Spleen (tissue), 11 donors: ENCODE data around the gene LRRTM1. TPM values are rescaled to one million over a fixed set of nuclear protein-coding genes. Genes with fewer than 3 reads are reported as not detected.

Experiments
- DNase-seq: peaks from one replicate; pipeline ENCODE4 v3.0.0-alpha.2; 2020
- H3K27ac ChIP-seq, 8 donors: fragments of 200-600 bp; sonication (generic) in 7 of 8; 1 replicate in 4 of 8; 2 replicates in 4 of 8; pipeline versions ENCODE4 v1.5.0 to v1.8.0; 2016 to 2021; ENCODE audit warnings: inconsistent platforms in 4 of 8, mild to moderate bottlenecking in 4 of 8, moderate library complexity in 1 of 8
- H3K27me3 ChIP-seq, 7 donors: fragments of 200-600 bp; sonication (generic) in 6 of 7; replicated peaks in 1 of 7; 1 replicate in 4 of 7; 2 replicates in 3 of 7; pipeline versions ENCODE4 v1.5.0 to v1.8.0; 2016 to 2021; ENCODE audit warnings: inconsistent platforms in 3 of 7, mild to moderate bottlenecking in 1 of 7
- H3K36me3 ChIP-seq, 6 donors: fragments of 200-600 bp; sonication (generic) in 5 of 6; 1 replicate in 4 of 6; 2 replicates in 2 of 6; pipeline versions ENCODE4 v1.5.0 to v1.8.0; 2016 to 2021; ENCODE audit warnings: inconsistent platforms in 2 of 6
- H3K4me1 ChIP-seq, 6 donors: fragments of 200-600 bp; sonication (generic) in 5 of 6; 1 replicate in 3 of 6; 2 replicates in 3 of 6; pipeline versions ENCODE4 v1.5.0 to v1.8.0; 2016 to 2021; ENCODE audit warnings: inconsistent platforms in 3 of 6
- H3K4me3 ChIP-seq, 8 donors: fragments of 200-600 bp; sonication (generic) in 7 of 8; 1 replicate in 4 of 8; 2 replicates in 4 of 8; pipeline versions ENCODE4 v1.5.0 to v1.8.0; 2016 to 2021; ENCODE audit warnings: inconsistent platforms in 4 of 8, mild to moderate bottlenecking in 4 of 8, moderate library complexity in 2 of 8
- H3K9me3 ChIP-seq, 8 donors: fragments of 200-600 bp; sonication (generic) in 7 of 8; 1 replicate in 4 of 8; 2 replicates in 4 of 8; pipeline versions ENCODE4 v1.5.0 to v1.8.0; 2016 to 2021; ENCODE audit warnings: inconsistent platforms in 4 of 8
- POLR2A ChIP-seq, 3 donors: fragments of 450-650 bp; IDR thresholded peaks; one replicate each; pipeline ENCODE4 v1.5.1; 2017; ENCODE audit warnings: antibody characterized with exemption in 3 of 3, mild to moderate bottlenecking in 1 of 3
- POLR2AphosphoS5 ChIP-seq, 3 donors: sonication (generic); formaldehyde crosslinking; IDR thresholded peaks; one replicate each; pipeline ENCODE4 v1.5.1; 2017; ENCODE audit warnings: antibody characterized with exemption in 3 of 3
- WGBS, 5 donors: extraction: QIAGEN DNeasy Blood & Tissue Kit in 3 of 5; methylation state at CpG; one replicate each; pipeline versions ENCODE4 v1.1.5 to v1.1.7; 2013 to 2018; 5-methylcytosine and 5-hydroxymethylcytosine counted together
- intact Hi-C: fragments of 100-400 bp; cut with DNase I; formaldehyde crosslinking; loops from one replicate; pipeline ENCODE4 v1.15.0; 2023; ENCODE audit warnings: low total_unique reads
- polyA plus RNA-seq, 3 donors: library from polyadenylated mRNA; stranded (reverse); fragments of 200-250 nt; gene quantifications; one replicate each; pipeline ENCODE4 v1.2.1, GENCODE V29; 2013
- total RNA-seq, 7 donors: library from RNA; depleted of rRNA in 3 of 7; stranded (reverse); fragments of >200 nt in 3 of 7; fragmentation: NEBNext Ultra II Directional in 4 of 7; extraction: Animal tissue kit (Norgen Biotek cat#: 25700) in 4 of 7; gene quantifications; one replicate each; pipeline versions ENCODE4 v1.1.0 to v1.2.1, GENCODE V29; 2016 to 2021
- TF ChIP-seq, protein P1 (sequence below), 11 experiments: fragments of 200-600 bp in 7 of 11; fragments of 450-650 bp in 4 of 11; sonication (generic) in 4 of 11; IDR thresholded peaks in 8 of 11; conservative IDR thresholded peaks in 3 of 11; 1 replicate in 7 of 11; 2 replicates in 4 of 11; pipeline versions ENCODE4 v1.4.0 to v1.8.0; 2016 to 2021; ENCODE audit warnings: antibody characterized with exemption in 11 of 11, inconsistent platforms in 4 of 11, mild to moderate bottlenecking in 1 of 11
- donor health status: healthy with polysubstance abuse.
- donor health status: DM: no; HTN: no; CAD: no; lungs with moderate emphysema.
- donor health status: DM: no; HTN: no; CAD: no.
- donor health status: Bipolar disorder and iron deficiency.
- donor health status: healthy.
- donor health status: DM: no; HTN: no; CAD: no.
- donor health status: DM: yes; HTN: yes; CAD: no.

LRRTM1 gene
- total and polyA plus RNA-seq, 10 donors, result 0.10 TPM; not detected in 9

DNA sequence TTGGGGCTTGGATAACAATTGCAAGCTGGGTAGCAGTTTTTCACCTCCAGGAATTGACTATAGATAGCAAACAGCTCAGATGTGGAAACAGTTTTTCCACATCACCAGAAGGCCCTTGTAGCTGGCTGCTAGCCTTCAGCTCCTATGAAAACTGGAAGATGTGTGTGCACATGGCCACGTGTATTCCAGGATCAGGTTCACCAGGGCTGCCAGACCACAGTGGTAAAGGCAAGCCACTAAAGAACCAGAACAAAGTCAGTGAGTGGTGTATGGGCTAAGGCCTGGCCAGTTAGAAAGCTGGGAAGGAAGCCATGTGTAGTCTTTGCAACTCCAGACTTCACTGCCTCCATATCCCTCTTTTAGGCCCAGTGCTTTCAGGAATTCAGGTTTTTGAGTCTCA is 12.9 kb downstream of the LRRTM1 start:
- DNase-seq, result no peak
- H3K27me3 ChIP-seq, result no peaks in the 10 kb centered on the region
- no peak for TF ChIP-seq POLR2A (IDR thresholded peaks at IDR 0.05)
- TF ChIP-seq, protein P1, sequence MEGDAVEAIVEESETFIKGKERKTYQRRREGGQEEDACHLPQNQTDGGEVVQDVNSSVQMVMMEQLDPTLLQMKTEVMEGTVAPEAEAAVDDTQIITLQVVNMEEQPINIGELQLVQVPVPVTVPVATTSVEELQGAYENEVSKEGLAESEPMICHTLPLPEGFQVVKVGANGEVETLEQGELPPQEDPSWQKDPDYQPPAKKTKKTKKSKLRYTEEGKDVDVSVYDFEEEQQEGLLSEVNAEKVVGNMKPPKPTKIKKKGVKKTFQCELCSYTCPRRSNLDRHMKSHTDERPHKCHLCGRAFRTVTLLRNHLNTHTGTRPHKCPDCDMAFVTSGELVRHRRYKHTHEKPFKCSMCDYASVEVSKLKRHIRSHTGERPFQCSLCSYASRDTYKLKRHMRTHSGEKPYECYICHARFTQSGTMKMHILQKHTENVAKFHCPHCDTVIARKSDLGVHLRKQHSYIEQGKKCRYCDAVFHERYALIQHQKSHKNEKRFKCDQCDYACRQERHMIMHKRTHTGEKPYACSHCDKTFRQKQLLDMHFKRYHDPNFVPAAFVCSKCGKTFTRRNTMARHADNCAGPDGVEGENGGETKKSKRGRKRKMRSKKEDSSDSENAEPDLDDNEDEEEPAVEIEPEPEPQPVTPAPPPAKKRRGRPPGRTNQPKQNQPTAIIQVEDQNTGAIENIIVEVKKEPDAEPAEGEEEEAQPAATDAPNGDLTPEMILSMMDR (IDR thresholded peaks at IDR 0.05 in 8 of 11, conservative IDR thresholded peaks at IDR 0.05 in 3 of 11), result no peak
- no peak for TF ChIP-seq POLR2AphosphoS5 (IDR thresholded peaks at IDR 0.05)
- no peak overlapping the region for H3K27ac ChIP-seq
- H3K9me3 ChIP-seq, result no peaks in the 10 kb centered on the region
- WGBS, 5 donors, result 59 to 84% (median 66%) methylated on average over 1 of the region's 1 CpG
- no peaks in the 10 kb centered on the region for H3K4me1 ChIP-seq
- no peaks in the 10 kb centered on the region for H3K36me3 ChIP-seq
- intact Hi-C loops, result no loop called here
- no peak overlapping the region for H3K4me3 ChIP-seq

DNA sequence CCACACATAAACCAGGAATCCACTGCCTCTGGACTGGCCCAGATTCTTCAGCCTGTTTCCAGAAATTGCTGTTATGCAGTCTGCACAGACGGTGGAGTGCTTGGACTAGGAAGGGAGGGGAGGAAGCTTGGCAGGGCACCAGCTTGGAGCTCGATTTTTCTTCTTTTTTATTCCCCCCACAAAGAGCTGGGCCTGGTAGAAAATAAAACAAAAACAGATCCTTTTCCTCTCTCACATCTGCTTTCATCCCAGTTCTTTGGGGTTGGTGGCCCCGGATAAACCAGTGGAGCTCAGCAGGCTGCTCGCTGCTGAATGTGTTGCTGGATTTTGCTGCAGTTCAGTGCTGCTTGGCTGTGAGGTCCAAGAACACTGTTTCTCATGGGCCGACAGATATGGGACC is 16.0 kb downstream of the LRRTM1 start:
- 42 to 59% (median 50%) methylated on average over 5 of the region's 5 CpGs for WGBS, 5 donors
- H3K36me3 ChIP-seq, result no peaks in the 10 kb centered on the region
- intact Hi-C loops, result no loop called here
- DNase-seq, result no peak
- no peak overlapping the region for H3K27ac ChIP-seq
- no peaks in the 10 kb centered on the region for H3K9me3 ChIP-seq
- TF ChIP-seq POLR2A (IDR thresholded peaks at IDR 0.05) (no peak), POLR2AphosphoS5 (IDR thresholded peaks at IDR 0.05) (no peak)
- TF ChIP-seq, protein P1 (IDR thresholded peaks at IDR 0.05 in 8 of 11, conservative IDR thresholded peaks at IDR 0.05 in 3 of 11), result no peak
- no peak overlapping the region for H3K4me3 ChIP-seq
- no peaks in the 10 kb centered on the region for H3K27me3 ChIP-seq
- no peaks in the 10 kb centered on the region for H3K4me1 ChIP-seq

DNA sequence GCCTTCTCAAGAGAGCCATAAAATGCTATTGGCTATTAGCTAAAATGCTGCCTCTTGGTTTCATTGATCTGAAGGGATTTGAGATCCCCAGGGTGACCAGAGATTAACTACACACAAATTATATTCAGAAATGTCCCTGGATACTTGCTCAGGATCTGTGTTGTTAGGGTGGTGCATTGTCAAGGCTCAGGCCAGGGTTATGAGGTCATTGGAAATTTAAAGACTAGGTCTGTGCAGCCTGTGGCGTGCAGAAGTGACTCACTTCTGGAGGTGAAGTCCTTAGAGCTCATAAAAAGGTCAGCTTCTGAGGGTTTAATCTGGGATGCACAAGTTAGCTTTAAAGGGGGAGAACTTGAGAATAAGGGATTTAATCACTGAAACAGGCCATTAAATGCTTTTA is 23.5 kb downstream of the LRRTM1 start:
- Histone ChIP-seq H3K4me3 (no peak overlapping the region), H3K27ac (no peak overlapping the region), H3K36me3 (no peaks in the 10 kb centered on the region), H3K4me1 (no peaks in the 10 kb centered on the region), H3K27me3 (no peaks in the 10 kb centered on the region), H3K9me3 (peaks cover 0 to 8% (median 0%) of the 10 kb centered on the region in 8 donors)
- TF ChIP-seq, protein P1 (IDR thresholded peaks at IDR 0.05 in 8 of 11, conservative IDR thresholded peaks at IDR 0.05 in 3 of 11), result no peak
- TF ChIP-seq POLR2A (IDR thresholded peaks at IDR 0.05) (no peak), POLR2AphosphoS5 (IDR thresholded peaks at IDR 0.05) (no peak)
- 63 to 86% (median 71%) methylated on average over 1 of the region's 1 CpG for WGBS, 5 donors
- DNase-seq, result no peak
- intact Hi-C loops, result no loop called here

DNA sequence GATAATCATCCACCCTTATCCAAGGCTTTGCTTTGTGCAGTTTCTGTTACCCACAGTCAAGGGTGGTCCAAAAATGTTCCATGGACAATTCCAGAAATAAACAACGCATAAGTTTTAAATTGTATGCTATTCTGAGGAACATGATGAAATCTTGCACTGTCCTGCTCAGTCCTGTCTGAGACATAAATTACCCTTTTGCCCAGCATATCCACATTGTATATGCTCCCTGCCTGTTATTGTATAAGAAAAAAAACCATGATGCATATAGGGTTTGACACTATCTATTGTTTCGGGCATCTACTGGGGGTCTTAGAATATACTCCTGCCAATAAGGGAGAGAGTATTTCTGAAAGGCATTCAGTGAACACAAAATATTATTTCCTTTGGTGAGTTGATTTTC is 24.0 kb downstream of the LRRTM1 start:
- H3K36me3 ChIP-seq, result no peaks in the 10 kb centered on the region
- H3K27me3 ChIP-seq, result no peaks in the 10 kb centered on the region
- H3K9me3 ChIP-seq, result peaks cover 0 to 8% (median 0%) of the 10 kb centered on the region in 8 donors
- no peak for TF ChIP-seq POLR2AphosphoS5 (IDR thresholded peaks at IDR 0.05)
- no peak for TF ChIP-seq POLR2A (IDR thresholded peaks at IDR 0.05)
- TF ChIP-seq, protein P1 (IDR thresholded peaks at IDR 0.05 in 8 of 11, conservative IDR thresholded peaks at IDR 0.05 in 3 of 11), result no peak
- H3K27ac ChIP-seq, result no peak overlapping the region
- no peaks in the 10 kb centered on the region for H3K4me1 ChIP-seq
- DNase-seq, result no peak
- intact Hi-C loops, result no loop called here
- no peak overlapping the region for H3K4me3 ChIP-seq
- 88 to 94% (median 92%) methylated on average over 2 of the region's 2 CpGs for WGBS, 5 donors
